SK-N-MC (cell line): ENCODE results near the gene IMMP2L.

Experiments used
- EZH2 ChIP-seq: fragments of 200-600 bp; sonication (generic); IDR thresholded peaks from one replicate; pipeline ENCODE4 v1.6.1; 2017; ENCODE audit warnings: antibody characterized with exemption
- FOXP2 ChIP-seq: optimal IDR thresholded peaks from 2 replicates; pipeline ENCODE3; 2011; ENCODE audit warnings: mild to moderate bottlenecking, moderate library complexity; ENCODE audit not compliant: insufficient read depth; ENCODE audit errors: extremely low read length, control extremely low read depth
- POLR2AphosphoS5 ChIP-seq: IDR thresholded peaks from 2 replicates; pipeline ENCODE4 v1.6.1; 2012; ENCODE audit warnings: mild to moderate bottlenecking, low read depth, low read length, borderline replicate concordance

DNA sequence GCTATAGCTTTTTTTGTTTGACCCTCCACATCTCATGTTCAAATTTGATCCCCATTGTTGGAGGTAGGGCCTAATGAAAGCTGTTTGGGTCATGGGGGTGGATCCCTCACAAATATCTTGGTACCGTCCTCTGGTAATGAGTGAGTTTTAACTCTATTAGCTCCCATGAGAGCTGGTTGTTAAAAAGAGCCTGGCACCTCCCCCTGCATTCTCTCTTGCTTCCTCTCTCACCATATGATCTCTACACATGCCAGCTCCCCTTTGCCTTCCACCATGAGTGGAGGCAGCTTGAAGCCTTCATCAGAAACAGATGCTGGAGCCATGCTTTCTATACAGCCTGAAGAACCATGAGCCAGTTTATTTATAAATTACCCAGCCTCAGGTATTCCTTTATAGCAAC is 43.0 kb upstream of the IMMP2L start:
- TF ChIP-seq EZH2 (no peak), POLR2AphosphoS5 (no peak), FOXP2 (no peak)
